Measurements from ENCODE around the gene CALML3.
A peak's percentile ranks its signal among the peaks of the same experiment; 100 is the strongest.

The CALML3 gene

GRCh38 chr10:5547931-5548660 is 23.3 kb downstream of the CALML3 start:
- DNase-seq (ENCODE audit: low spot score), result no peak
- ChIA-PET POLR2A (ENCODE audit: low non-redundant PET) (interaction anchor here (1.3 to 2.1 kb wide), 2 partner anchors 23 to 102 kb away, joined by 5 to 8 read pairs; partner anchors contain the start of gene CALML3), CTCF (interaction anchor here (0.5 to 1.0 kb wide), 2 partner anchors 49 to 82 kb away, joined by 3 read pairs; no protein-coding TSS in a partner anchor)
- peak overlapping the region; percentile 96 for H3K27ac ChIP-seq
- no peak for TF ChIP-seq CTCF (conservative IDR thresholded peaks at IDR 0.05; ENCODE audit: low read depth)

- CTCF ChIA-PET, result interaction anchor here (1.1 to 1.5 kb wide), 2 partner anchors 73 to 80 kb away, joined by 3 to 5 read pairs; no protein-coding TSS in a partner anchor
Measured at GRCh38 chr10:5549462-5550249, 24.9 kb downstream of the CALML3 start.

GRCh38 chr10:5550250-5550545 is 25.4 kb downstream of the CALML3 start:
- no peak for DNase-seq (ENCODE audit: low spot score)
- CTCF ChIA-PET, result interaction anchor here (1.1 to 1.5 kb wide), 2 partner anchors 73 to 80 kb away, joined by 3 to 5 read pairs; no protein-coding TSS in a partner anchor
- POLR2A ChIA-PET (ENCODE audit: low non-redundant PET), result interaction anchor here (0.6 to 1.5 kb wide), 2 partner anchors 46 to 1721 kb away, joined by 3 to 4 read pairs; no protein-coding TSS in a partner anchor
- peak overlapping the region; percentile 96 for H3K27ac ChIP-seq
- TF ChIP-seq CTCF (conservative IDR thresholded peaks at IDR 0.05; ENCODE audit: low read depth), result no peak

More at GRCh38 chr10:5549462-5550249, 24.9 kb downstream of the CALML3 start:
- POLR2A ChIA-PET (ENCODE audit: low non-redundant PET), result interaction anchor here (0.6 to 1.5 kb wide), 2 partner anchors 46 to 1721 kb away, joined by 3 to 4 read pairs; no protein-coding TSS in a partner anchor
- no peak for TF ChIP-seq CTCF (conservative IDR thresholded peaks at IDR 0.05; ENCODE audit: low read depth)
- H3K27ac ChIP-seq, result peak overlapping the region; percentile 96
- no peak for DNase-seq (ENCODE audit: low spot score)

GRCh38 chr10:5550621-5551530 is 26.1 kb downstream of the CALML3 start:
- peak overlapping the region; percentile 96 for H3K27ac ChIP-seq
- TF ChIP-seq CTCF (conservative IDR thresholded peaks at IDR 0.05; ENCODE audit: low read depth), result no peak
- DNase-seq (ENCODE audit: low spot score), result no peak
- ChIA-PET CTCF (interaction anchor here (1.5 kb wide), 2 partner anchors 72 kb away, joined by 5 to 7 read pairs; no protein-coding TSS in a partner anchor), POLR2A (ENCODE audit: low non-redundant PET) (interaction anchor here (1.5 kb wide), 1 partner anchor 45 kb away, joined by 3 read pairs; no protein-coding TSS in a partner anchor)

GRCh38 chr10:5551531-5552375 is 27.0 kb downstream of the CALML3 start:
- ChIA-PET CTCF (interaction anchor here (1.0 to 1.8 kb wide), 3 partner anchors 22 to 71 kb away, joined by 4 to 7 read pairs (median 6); no protein-coding TSS in a partner anchor), POLR2A (ENCODE audit: low non-redundant PET) (no interaction called here)
- DNase-seq (ENCODE audit: low spot score), result peak; percentile 78
- TF ChIP-seq CTCF (conservative IDR thresholded peaks at IDR 0.05; ENCODE audit: low read depth), result no peak
- H3K27ac ChIP-seq, result peak overlapping the region; percentile 96

Data from RWPE1 (cell line).